Astrocyte (in vitro differentiated cells and primary cell): ENCODE measurements around the gene INAFM1.

Experiments
- EZH2 ChIP-seq: IDR thresholded peaks from 2 replicates; pipeline ENCODE4 v1.6.1; 2012; ENCODE audit warnings: mild to moderate bottlenecking, low read length, inconsistent platforms; ENCODE audit not compliant: insufficient read depth
- TF ChIP-seq, protein P1 (sequence below): IDR thresholded peaks from 2 replicates; pipeline ENCODE4 v1.5.1; 2011; ENCODE audit warnings: low read depth, mild to moderate bottlenecking, inconsistent platforms, low read length, moderate library complexity; ENCODE audit not compliant: insufficient read depth

- TF ChIP-seq, protein P1, sequence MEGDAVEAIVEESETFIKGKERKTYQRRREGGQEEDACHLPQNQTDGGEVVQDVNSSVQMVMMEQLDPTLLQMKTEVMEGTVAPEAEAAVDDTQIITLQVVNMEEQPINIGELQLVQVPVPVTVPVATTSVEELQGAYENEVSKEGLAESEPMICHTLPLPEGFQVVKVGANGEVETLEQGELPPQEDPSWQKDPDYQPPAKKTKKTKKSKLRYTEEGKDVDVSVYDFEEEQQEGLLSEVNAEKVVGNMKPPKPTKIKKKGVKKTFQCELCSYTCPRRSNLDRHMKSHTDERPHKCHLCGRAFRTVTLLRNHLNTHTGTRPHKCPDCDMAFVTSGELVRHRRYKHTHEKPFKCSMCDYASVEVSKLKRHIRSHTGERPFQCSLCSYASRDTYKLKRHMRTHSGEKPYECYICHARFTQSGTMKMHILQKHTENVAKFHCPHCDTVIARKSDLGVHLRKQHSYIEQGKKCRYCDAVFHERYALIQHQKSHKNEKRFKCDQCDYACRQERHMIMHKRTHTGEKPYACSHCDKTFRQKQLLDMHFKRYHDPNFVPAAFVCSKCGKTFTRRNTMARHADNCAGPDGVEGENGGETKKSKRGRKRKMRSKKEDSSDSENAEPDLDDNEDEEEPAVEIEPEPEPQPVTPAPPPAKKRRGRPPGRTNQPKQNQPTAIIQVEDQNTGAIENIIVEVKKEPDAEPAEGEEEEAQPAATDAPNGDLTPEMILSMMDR, result no peak
- no peak for TF ChIP-seq EZH2
Measured at GRCh38 chr19:47269596-47269995, 5.1 kb upstream of the INAFM1 start.
